ENCODE data around the gene GRM1. TPM values are rescaled to one million over a fixed set of nuclear protein-coding genes. Genes with fewer than 3 reads are reported as not detected.

The GRM1 gene
- total and polyA plus RNA-seq, 2 donors (not counting 3 experiments of a cell fraction or from before 2014, with no cell fraction given), result 0.07 TPM; not detected in 1

DNA sequence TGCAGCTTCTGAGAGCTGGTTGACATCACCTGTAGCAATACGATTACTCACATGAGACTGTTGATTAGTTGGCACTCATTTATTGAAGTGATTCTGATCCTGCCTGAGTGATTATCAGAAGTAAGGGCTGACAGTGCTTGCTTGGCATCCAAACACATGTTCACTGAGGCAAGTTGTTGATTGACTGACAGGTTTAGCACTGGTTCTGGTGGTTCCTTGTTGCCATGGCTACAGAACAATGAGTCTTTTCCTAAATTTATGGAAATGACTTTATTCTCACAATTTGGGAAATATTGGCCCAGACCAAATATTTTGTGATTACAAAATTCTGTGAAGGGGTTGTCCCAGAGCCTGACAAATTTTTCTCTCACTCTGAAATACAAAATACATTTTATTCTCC, 368.8 kb downstream of the GRM1 start:
- no peaks in the 10 kb centered on the region for H3K36me3 ChIP-seq (ENCODE audit: control insufficient read depth in 2 of 2, extremely low read depth in 1 of 2, insufficient read depth in 2 of 2, low read length in 2 of 2)
- no peak overlapping the region for H3K27ac ChIP-seq (ENCODE audit: insufficient read depth, low read depth, low read length)
- no peak for FAIRE-seq
- BruUV-seq (replicated peaks), result no TSS peak
- no peaks in the 10 kb centered on the region for H3K79me2 ChIP-seq (ENCODE audit: control insufficient read depth, insufficient read depth, low read length)
- intact Hi-C loops (cut with micrococcal nuclease), result no loop called here
- no peaks in the 10 kb centered on the region for H3K4me1 ChIP-seq (ENCODE audit: control insufficient read depth, extremely low read depth, insufficient read depth, low read length)
- no peak overlapping the region for H3K9ac ChIP-seq (replicated peaks; ENCODE audit: extremely low read depth, insufficient read depth, low read length)
- no peaks in the 10 kb centered on the region for H3K27me3 ChIP-seq (ENCODE audit: control insufficient read depth in 2 of 2, insufficient read depth in 2 of 2, low read length in 2 of 2)
- ChIA-PET CTCF (interaction anchor here (1.0 kb wide), 1 partner anchor 64 kb away, joined by 3 read pairs; no protein-coding TSS in a partner anchor), POLR2A (no interaction called here)
- no peaks in the 10 kb centered on the region for H4K20me1 ChIP-seq (replicated peaks; ENCODE audit: control insufficient read depth, extremely low read depth, insufficient read depth, low read length)
- dilution Hi-C loops (cut with MboI; ENCODE audit: extremely low pct_ligation_motif_present, low sequenced_read_pairs), result no loop called here
- no peak for TF ChIP-seq GATA2 (IDR thresholded peaks at IDR 0.05; ENCODE audit: insufficient read depth, insufficient read length, low read depth, low read length)
- no peak for TF ChIP-seq EZH2 (IDR thresholded peaks at IDR 0.05; ENCODE audit: borderline replicate concordance, low read depth, low read length, severe bottlenecking)
- TF ChIP-seq MYC (IDR thresholded peaks at IDR 0.05; ENCODE audit: low read depth, low read length), result no peak
- TF ChIP-seq POLR2AphosphoS5 (IDR thresholded peaks at IDR 0.05; ENCODE audit: insufficient read depth, low read depth, low read length), result no peak
- TF ChIP-seq POLR2A (IDR thresholded peaks at IDR 0.05; ENCODE audit: low read depth, low read length), result no peak
- TF ChIP-seq JUN (IDR thresholded peaks at IDR 0.05; ENCODE audit: borderline replicate concordance, insufficient read depth, insufficient read length, low read depth), result no peak
- TF ChIP-seq, protein P1, sequence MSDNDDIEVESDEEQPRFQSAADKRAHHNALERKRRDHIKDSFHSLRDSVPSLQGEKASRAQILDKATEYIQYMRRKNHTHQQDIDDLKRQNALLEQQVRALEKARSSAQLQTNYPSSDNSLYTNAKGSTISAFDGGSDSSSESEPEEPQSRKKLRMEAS (IDR thresholded peaks at IDR 0.05; ENCODE audit: insufficient read depth, insufficient read length), result no peak
- no peak for TF ChIP-seq FOS (IDR thresholded peaks at IDR 0.05; ENCODE audit: borderline replicate concordance, insufficient read depth, low read length)
- TF ChIP-seq, protein P2, sequence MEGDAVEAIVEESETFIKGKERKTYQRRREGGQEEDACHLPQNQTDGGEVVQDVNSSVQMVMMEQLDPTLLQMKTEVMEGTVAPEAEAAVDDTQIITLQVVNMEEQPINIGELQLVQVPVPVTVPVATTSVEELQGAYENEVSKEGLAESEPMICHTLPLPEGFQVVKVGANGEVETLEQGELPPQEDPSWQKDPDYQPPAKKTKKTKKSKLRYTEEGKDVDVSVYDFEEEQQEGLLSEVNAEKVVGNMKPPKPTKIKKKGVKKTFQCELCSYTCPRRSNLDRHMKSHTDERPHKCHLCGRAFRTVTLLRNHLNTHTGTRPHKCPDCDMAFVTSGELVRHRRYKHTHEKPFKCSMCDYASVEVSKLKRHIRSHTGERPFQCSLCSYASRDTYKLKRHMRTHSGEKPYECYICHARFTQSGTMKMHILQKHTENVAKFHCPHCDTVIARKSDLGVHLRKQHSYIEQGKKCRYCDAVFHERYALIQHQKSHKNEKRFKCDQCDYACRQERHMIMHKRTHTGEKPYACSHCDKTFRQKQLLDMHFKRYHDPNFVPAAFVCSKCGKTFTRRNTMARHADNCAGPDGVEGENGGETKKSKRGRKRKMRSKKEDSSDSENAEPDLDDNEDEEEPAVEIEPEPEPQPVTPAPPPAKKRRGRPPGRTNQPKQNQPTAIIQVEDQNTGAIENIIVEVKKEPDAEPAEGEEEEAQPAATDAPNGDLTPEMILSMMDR (IDR thresholded peaks at IDR 0.05; ENCODE audit: extremely low read depth in 1 of 2, insufficient read depth in 1 of 2, low read depth in 1 of 2, low read length in 2 of 2), result no peak
- no peaks in the 10 kb centered on the region for H3K9me3 ChIP-seq (replicated peaks; ENCODE audit: control insufficient read depth, insufficient read depth, low read length)
- no peak for DNase-seq (ENCODE audit: low read depth, low spot score)
- H3K9me1 ChIP-seq (replicated peaks; ENCODE audit: control insufficient read depth, extremely low read depth, insufficient read depth, low read length), result no peaks in the 10 kb centered on the region
- no peak overlapping the region for H2AFZ ChIP-seq (ENCODE audit: low read depth, low read length)
- H3K4me2 ChIP-seq (ENCODE audit: insufficient read depth, low read length), result no peak overlapping the region
- no peak overlapping the region for H3K4me3 ChIP-seq (replicated peaks in 1 of 3; ENCODE audit: insufficient read depth in 1 of 3, low read depth in 1 of 3, low read length in 3 of 3)

Measured in endothelial cell of umbilical vein (primary cell).